ENCODE results near the gene TMEM9. TPM values are rescaled to one million over a fixed set of nuclear protein-coding genes. Genes with fewer than 3 reads are reported as not detected.
A peak's percentile ranks its signal among the peaks of the same experiment; 100 is the strongest.

The TMEM9 gene
- total and polyA plus RNA-seq, 10 of the 15 experiments (the other 5 are each of a cell fraction or from before 2014, with no cell fraction given) = 7.2 to 46.1 (median 17.3) TPM

- no peak for TF ChIP-seq RELA (IDR thresholded peaks at IDR 0.05; ENCODE audit: borderline replicate concordance, partially characterized antibody)
- no peak for TF ChIP-seq BCL11A (IDR thresholded peaks at IDR 0.05; ENCODE audit: low read depth, low read length)
- TF ChIP-seq CBFB (IDR thresholded peaks at IDR 0.05; ENCODE audit: low read depth) = no peak
- no peak for TF ChIP-seq SUZ12 (IDR thresholded peaks at IDR 0.05; ENCODE audit: unreplicated experiment)
- no peak for TF ChIP-seq TBL1XR1 (IDR thresholded peaks at IDR 0.05; ENCODE audit: low read depth, low read length)
- TF ChIP-seq SKIL (IDR thresholded peaks at IDR 0.05; ENCODE audit: low read depth, poor library complexity, severe bottlenecking) = no peak
- no peak for TF ChIP-seq FOXK2 (IDR thresholded peaks at IDR 0.05)
- TF ChIP-seq JUNB (IDR thresholded peaks at IDR 0.05) = peak; percentile 20; the same call in 1 of the 2 replicates
- peak; percentile 76 for TF ChIP-seq CREM (IDR thresholded peaks at IDR 0.05; ENCODE audit: low read depth)
- 0 out of 2 replicates have a peak, but pooled peaks have one; percentile 22 for TF ChIP-seq RB1 (IDR thresholded peaks at IDR 0.05; ENCODE audit: borderline replicate concordance)
- no peak for TF ChIP-seq MEF2A (IDR thresholded peaks at IDR 0.05; ENCODE audit: insufficient read depth, low read depth, low read length)
- TF ChIP-seq ZSCAN29 (IDR thresholded peaks at IDR 0.05) = no peak
- peak; percentile 39; the same call in 1 of the 2 replicates for TF ChIP-seq CREB1 (IDR thresholded peaks at IDR 0.05; ENCODE audit: low read depth)
- TF ChIP-seq NR2F1 (conservative IDR thresholded peaks at IDR 0.05) = 0 out of 2 replicates have a peak, but pooled peaks have one; percentile 36
- TF ChIP-seq ASH2L (IDR thresholded peaks at IDR 0.05; ENCODE audit: borderline replicate concordance, low read depth) = no peak
- no peak for TF ChIP-seq ZNF207 (IDR thresholded peaks at IDR 0.05; ENCODE audit: borderline replicate concordance)
- TF ChIP-seq RUNX3 (IDR thresholded peaks at IDR 0.05; ENCODE audit: low read length) = peak; percentile 19; the same call in 1 of the 2 replicates
- TF ChIP-seq KAT2A (conservative IDR thresholded peaks at IDR 0.05; ENCODE audit: control insufficient read depth, low read depth, low read length) = no peak
- no peak for TF ChIP-seq TCF3 (IDR thresholded peaks at IDR 0.05; ENCODE audit: borderline replicate concordance, insufficient read depth, low read depth, low read length)
- TF ChIP-seq CHD4 (IDR thresholded peaks at IDR 0.05) = 0 out of 2 replicates have a peak, but pooled peaks have one; percentile 55
- peak in 1 of 2 experiments; percentile 10; a peak in 1 of 4 replicates for TF ChIP-seq IKZF2 (IDR thresholded peaks at IDR 0.05)
- TF ChIP-seq, protein P1, sequence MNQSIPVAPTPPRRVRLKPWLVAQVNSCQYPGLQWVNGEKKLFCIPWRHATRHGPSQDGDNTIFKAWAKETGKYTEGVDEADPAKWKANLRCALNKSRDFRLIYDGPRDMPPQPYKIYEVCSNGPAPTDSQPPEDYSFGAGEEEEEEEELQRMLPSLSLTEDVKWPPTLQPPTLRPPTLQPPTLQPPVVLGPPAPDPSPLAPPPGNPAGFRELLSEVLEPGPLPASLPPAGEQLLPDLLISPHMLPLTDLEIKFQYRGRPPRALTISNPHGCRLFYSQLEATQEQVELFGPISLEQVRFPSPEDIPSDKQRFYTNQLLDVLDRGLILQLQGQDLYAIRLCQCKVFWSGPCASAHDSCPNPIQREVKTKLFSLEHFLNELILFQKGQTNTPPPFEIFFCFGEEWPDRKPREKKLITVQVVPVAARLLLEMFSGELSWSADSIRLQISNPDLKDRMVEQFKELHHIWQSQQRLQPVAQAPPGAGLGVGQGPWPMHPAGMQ (IDR thresholded peaks at IDR 0.05; ENCODE audit: borderline replicate concordance) = no peak
- no peak for TF ChIP-seq NBN (IDR thresholded peaks at IDR 0.05)
- no peak for TF ChIP-seq BMI1 (IDR thresholded peaks at IDR 0.05; ENCODE audit: borderline replicate concordance)
- TF ChIP-seq NFYA (IDR thresholded peaks at IDR 0.05; ENCODE audit: borderline replicate concordance, low read depth, low read length) = no peak
These were observed 17.1 kb upstream of the TMEM9 start (continued) for GRCh38 chr1:201171063-201172036.

Measured in GM12878 (cell line).